ENCODE measurements around the gene TMEM37. TPM values are rescaled to one million over a fixed set of nuclear protein-coding genes. Genes with fewer than 3 reads are reported as not detected.

TMEM37 gene
- total and polyA plus RNA-seq, 2 of the 8 experiments (the other 6 are each of a cell fraction or from before 2014, with no cell fraction given) = 11.0 to 16.2 TPM

DNA sequence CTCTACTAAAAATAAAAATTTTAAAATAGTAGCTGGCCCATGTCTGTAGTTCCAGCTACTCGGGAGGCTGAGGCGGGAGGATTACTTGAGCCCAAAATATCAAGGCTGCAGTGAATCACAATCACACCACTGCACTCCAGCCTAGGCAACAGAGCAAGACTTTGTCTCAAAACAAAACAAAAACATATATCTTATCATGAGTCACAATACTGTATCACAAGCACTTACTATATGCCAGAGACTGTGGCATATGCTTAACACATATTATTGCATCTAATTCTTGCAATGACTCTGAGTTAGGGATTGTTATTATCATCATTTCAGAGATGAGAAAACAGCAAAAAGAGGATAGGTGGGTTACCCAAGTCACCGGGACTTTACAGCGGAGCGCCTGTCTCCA, 29.5 kb upstream of the TMEM37 start:
- Histone ChIP-seq H3K36me3 (ENCODE audit: control insufficient read depth in 2 of 4, insufficient read depth in 4 of 4, low read length in 3 of 4) (no peaks in the 10 kb centered on the region), H3K14ac (ENCODE audit: insufficient read length) (no peak overlapping the region), H3K18ac (ENCODE audit: extremely low read depth, low read length) (no peak overlapping the region), H3K4ac (replicated peaks; ENCODE audit: insufficient read length, low read depth, low read length) (no peak overlapping the region), H3K4me3 (ENCODE audit: extremely low read depth in 1 of 4, insufficient read depth in 2 of 4, low read depth in 3 of 4, low read length in 4 of 4) (no peak overlapping the region), H3K27ac (ENCODE audit: low read depth, low read length) (no peak overlapping the region), H3K79me2 (ENCODE audit: control insufficient read depth in 1 of 2, insufficient read depth in 2 of 2, low read length in 2 of 2) (no peaks in the 10 kb centered on the region), H2BK20ac (ENCODE audit: low read length) (no peak overlapping the region), H4K91ac (replicated peaks; ENCODE audit: insufficient read length, low read length) (no peak overlapping the region), H2BK5ac (ENCODE audit: low read depth, low read length) (no peak overlapping the region), H3K9ac (replicated peaks in 1 of 4; ENCODE audit: extremely low read depth in 1 of 4, low read depth in 3 of 4, low read length in 3 of 4) (no peak overlapping the region), H2AK5ac (ENCODE audit: low read depth, low read length) (no peak overlapping the region), H3K9me3 (ENCODE audit: insufficient read depth in 2 of 2, low read depth in 1 of 2, low read length in 1 of 2) (no peaks in the 10 kb centered on the region), H2AFZ (ENCODE audit: low read length) (no peak overlapping the region), H3K4me1 (replicated peaks in 1 of 4; ENCODE audit: control insufficient read depth in 3 of 4, insufficient read depth in 4 of 4, low read length in 3 of 4) (no peaks in the 10 kb centered on the region; a peak in 1 of 7 replicates), H2BK120ac (replicated peaks; ENCODE audit: low read depth, low read length) (no peak overlapping the region), H4K20me1 (replicated peaks in 1 of 2; ENCODE audit: control insufficient read depth in 1 of 2, insufficient read depth in 2 of 2, low read length in 2 of 2) (no peaks in the 10 kb centered on the region), H3K23ac (ENCODE audit: insufficient read length) (no peak overlapping the region), H3K23me2 (ENCODE audit: low read depth, low read length) (no peaks in the 10 kb centered on the region), H3K79me1 (ENCODE audit: low read depth, low read length) (no peaks in the 10 kb centered on the region), H3K56ac (replicated peaks; ENCODE audit: insufficient read length, low read depth, low read length) (no peak overlapping the region), H4K5ac (ENCODE audit: insufficient read length, low read depth, low read length) (no peak overlapping the region), H3K4me2 (ENCODE audit: insufficient read depth in 1 of 2, low read depth in 2 of 2, low read length in 2 of 2) (no peak overlapping the region), H2BK15ac (ENCODE audit: low read length) (no peak overlapping the region), H2BK12ac (ENCODE audit: low read depth, low read length) (no peak overlapping the region), H4K8ac (ENCODE audit: extremely low read depth, insufficient read depth, low read length) (no peak overlapping the region), H3K27me3 (replicated peaks in 1 of 4; ENCODE audit: control insufficient read depth in 3 of 4, extremely low read depth in 1 of 4, insufficient read depth in 3 of 4, low read length in 3 of 4) (no peaks in the 10 kb centered on the region)
- CTCF ChIA-PET (ENCODE audit: partially characterized antibody) = interaction anchor here (1.2 to 21.3 kb wide), 3 partner anchors 56 to 390 kb away, joined by 3 to 411 read pairs (median 4); no protein-coding TSS in a partner anchor
- FAIRE-seq = no peak
- 94% methylated on average over 5 of the region's 5 CpGs; no CpG with 5 or more reads in 1 of the 2 experiments for WGBS, 2 experiments (ENCODE audit: extremely low coverage in 1 of 2, insufficient coverage in 1 of 2, insufficient read length in 1 of 2, insufficient replicate concordance in 2 of 2, low coverage in 1 of 2, low lambda C conversion rate in 2 of 2, missing lambda C conversion rate in 1 of 2)
- POLR2A ChIA-PET (ENCODE audit: partially characterized antibody) = no interaction called here
- DNase-seq (ENCODE audit: low read depth in 1 of 2, low spot score in 2 of 2) = no peak
- TF ChIP-seq CREB1 (IDR thresholded peaks at IDR 0.05) (no peak), CBX8 (IDR thresholded peaks at IDR 0.05; ENCODE audit: borderline replicate concordance, low read depth, low read length) (no peak), CBX5 (IDR thresholded peaks at IDR 0.05; ENCODE audit: low read depth, low read length) (no peak), EP300 (IDR thresholded peaks at IDR 0.05; ENCODE audit: borderline replicate concordance in 1 of 2, low read depth in 2 of 2, low read length in 2 of 2) (no peak), SIX5 (IDR thresholded peaks at IDR 0.05; ENCODE audit: low read depth, low read length) (no peak), SP4 (IDR thresholded peaks at IDR 0.05; ENCODE audit: low read length) (no peak), ATF2 (IDR thresholded peaks at IDR 0.05; ENCODE audit: low read length) (no peak), HDAC2 (IDR thresholded peaks at IDR 0.05; ENCODE audit: borderline replicate concordance in 1 of 2, low read depth in 2 of 2, low read length in 2 of 2) (no peak), FOSL1 (IDR thresholded peaks at IDR 0.05; ENCODE audit: insufficient read depth, low read depth, low read length) (no peak)
